ENCODE measurements around the gene PALD1.

PALD1 gene

GRCh38 chr10:70552586-70552985 lies 74.0 kb downstream of the PALD1 start:
- DNase-seq (ENCODE audit: low read depth in 2 of 3, low spot score in 1 of 3): no peak

DNA sequence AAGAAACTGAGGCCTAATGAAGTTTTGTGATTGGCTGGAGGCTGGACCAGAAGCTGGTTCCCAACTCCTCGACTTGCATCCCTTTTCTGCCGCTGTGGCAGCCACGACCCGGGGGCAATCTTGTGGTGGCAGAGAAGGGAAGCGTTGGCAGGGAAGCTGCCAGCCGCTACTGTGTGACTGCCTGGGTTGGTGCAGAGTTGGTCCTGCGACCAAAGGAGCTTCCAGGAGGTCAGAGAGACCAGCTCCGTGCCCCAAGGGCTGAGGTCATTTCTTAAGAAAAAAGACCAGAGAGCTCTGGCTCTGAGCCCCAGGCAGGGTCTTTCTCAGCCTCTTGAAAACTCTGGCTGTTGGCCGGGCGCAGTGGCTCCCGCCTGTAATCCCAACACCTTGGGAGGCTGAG lies 76.8 kb downstream of the PALD1 start:
- DNase-seq (ENCODE audit: low read depth in 2 of 3, low spot score in 1 of 3): no peak

GRCh38 chr10:70557086-70557845 lies 78.7 kb downstream of the PALD1 start:
- no peak for DNase-seq (ENCODE audit: low read depth in 2 of 3, low spot score in 1 of 3)

DNA sequence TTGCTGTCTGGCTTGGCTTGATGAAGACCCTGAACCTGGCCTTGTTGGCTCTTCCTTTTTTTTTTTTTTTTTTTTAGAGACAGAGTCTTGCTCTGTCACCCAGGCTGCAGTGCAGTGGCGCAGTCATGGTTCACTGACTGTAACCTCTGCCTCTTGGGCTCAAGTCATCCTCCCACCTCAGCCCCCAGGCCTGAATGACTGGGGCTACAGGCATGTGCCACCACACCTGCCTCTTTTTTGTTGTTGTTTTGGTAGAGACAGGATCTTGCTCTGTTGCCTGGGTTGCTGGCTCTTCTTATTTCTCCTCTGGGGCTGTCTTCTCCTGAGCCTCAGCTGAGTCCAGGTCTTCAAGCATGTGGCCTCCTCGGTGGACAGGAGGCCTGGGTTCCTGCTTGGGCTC lies 79.3 kb downstream of the PALD1 start:
- no peak for DNase-seq (ENCODE audit: low read depth in 2 of 3, low spot score in 1 of 3)

DNA sequence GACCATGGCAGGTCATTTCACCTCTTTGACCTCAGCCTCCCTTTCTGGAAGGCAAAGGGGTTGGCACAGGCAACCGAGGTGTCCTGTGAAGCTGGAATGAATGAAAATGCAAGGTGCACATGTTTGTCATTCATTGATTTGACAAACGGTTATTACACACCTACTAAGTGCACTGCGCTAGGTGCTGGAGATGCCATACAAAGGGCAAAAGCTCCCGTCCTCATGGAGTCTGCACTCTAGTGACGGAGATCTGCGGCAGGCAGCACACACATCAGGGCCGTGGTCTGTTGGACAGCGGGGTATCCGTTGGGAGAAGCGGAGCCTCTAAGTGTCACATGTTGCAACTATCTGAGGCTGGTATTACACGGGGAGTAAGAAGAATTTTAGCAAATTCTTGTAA lies 79.7 kb downstream of the PALD1 start:
- no peak for DNase-seq (ENCODE audit: low read depth in 2 of 3, low spot score in 1 of 3)

GRCh38 chr10:70558871-70559810 lies 80.6 kb downstream of the PALD1 start:
- peak; percentile 59 to 78 (median 62) for DNase-seq (ENCODE audit: low read depth in 2 of 3, low spot score in 1 of 3)

DNA sequence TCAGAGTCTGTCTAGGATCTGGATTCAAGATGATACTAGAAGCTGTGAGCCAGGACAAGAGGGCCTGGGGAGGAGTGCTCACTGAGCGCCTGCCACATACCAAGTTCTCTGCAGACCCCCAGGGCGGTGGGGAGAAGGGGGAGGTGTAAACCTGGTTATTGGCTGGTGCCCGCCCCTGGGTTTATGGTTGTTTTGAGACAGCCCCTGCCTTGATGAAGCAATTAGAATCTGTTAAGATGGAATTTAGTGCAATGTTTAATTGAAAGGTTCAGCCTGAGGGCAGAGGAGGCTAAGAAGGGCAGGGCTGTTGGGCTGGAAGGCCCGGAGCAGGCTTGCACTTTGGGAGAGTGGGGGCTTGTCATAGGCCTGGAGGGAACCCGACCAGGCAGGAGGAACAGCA lies 81.3 kb downstream of the PALD1 start:
- DNase-seq (ENCODE audit: low read depth in 2 of 3, low spot score in 1 of 3): no peak

DNA sequence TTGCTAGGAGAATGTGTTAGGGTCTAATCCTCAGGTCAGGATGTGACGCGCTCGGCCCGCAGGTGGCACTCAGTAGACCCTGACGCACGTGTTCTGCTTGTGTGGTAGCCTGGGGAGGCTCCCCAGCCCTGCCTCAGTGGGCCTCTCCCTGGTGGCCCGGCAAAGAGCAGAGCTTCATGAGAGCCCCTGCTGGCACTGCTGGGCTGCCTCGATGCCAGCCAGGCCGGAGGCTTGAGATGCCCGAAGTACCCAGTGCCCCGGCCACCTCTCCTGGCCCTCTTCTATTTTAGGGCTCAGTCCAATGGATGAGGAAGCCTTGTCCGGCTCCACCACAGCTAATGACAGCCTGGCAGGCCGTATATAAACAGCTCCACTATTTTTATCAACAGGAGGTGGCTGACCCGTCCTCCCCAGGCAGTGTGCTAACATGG lies 82.0 kb downstream of the PALD1 start:
- no peak for DNase-seq (ENCODE audit: low read depth in 2 of 3, low spot score in 1 of 3)

- DNase-seq (ENCODE audit: low read depth in 2 of 3, low spot score in 1 of 3): no peak
These were observed 82.5 kb downstream of the PALD1 start for GRCh38 chr10:70561070-70561469.

- no peak for DNase-seq (ENCODE audit: low read depth in 2 of 3, low spot score in 1 of 3)
These were observed 83.0 kb downstream of the PALD1 start for GRCh38 chr10:70561558-70561957.

GRCh38 chr10:70562036-70562755 lies 83.6 kb downstream of the PALD1 start:
- no peak for DNase-seq (ENCODE audit: low read depth in 2 of 3, low spot score in 1 of 3)

DNA sequence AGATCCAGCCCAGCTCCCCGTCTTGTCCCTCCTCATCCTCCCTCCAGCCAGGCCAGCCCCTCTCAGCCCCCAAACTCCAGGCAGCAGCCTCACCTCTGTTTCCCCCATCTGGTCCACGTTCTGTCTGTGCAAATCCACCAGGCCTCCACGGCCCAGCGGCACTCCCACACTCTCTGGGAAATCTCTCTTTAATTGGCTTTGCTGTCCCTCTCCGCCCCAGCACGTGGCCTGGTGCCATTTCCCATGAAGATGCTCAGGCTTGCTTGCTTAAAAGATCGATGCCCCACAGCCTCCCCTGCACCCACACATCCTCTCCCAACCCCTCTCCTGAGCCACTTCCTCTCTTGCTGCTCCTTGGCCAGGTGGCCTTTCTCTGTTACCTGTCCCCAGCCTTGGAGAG lies 84.7 kb downstream of the PALD1 start:
- DNase-seq (ENCODE audit: low read depth in 2 of 3, low spot score in 1 of 3): no peak

- DNase-seq (ENCODE audit: low read depth in 2 of 3, low spot score in 1 of 3): no peak
These were observed 85.7 kb downstream of the PALD1 start for GRCh38 chr10:70564113-70564725.

DNA sequence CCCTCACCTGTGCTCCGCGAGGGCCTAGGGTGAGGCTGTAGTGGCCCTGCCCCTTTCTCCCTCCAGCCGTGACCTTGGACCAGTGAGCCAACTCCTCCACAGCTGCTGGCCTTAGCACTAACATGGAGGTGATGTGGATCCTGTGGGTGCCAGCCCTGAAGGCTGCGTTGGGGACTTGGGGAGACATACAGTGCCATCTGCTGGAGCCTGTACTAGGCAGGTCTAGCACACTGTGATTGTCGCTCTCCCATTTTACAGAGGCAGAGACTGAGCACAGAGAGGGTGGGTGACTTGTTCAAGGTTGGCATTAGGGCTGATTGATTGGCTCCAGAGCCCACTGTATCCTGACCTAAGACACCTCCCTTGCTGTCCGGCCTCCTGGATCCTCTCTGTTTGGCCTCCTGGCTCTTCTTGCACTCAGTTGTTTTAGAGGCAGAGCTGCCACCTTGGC lies 86.4 kb downstream of the PALD1 start:
- DNase-seq (ENCODE audit: low read depth in 2 of 3, low spot score in 1 of 3): no peak

- DNase-seq (ENCODE audit: low read depth in 2 of 3, low spot score in 1 of 3): no peak
These were observed 87.3 kb downstream of the PALD1 start for GRCh38 chr10:70565556-70566514.

DNA sequence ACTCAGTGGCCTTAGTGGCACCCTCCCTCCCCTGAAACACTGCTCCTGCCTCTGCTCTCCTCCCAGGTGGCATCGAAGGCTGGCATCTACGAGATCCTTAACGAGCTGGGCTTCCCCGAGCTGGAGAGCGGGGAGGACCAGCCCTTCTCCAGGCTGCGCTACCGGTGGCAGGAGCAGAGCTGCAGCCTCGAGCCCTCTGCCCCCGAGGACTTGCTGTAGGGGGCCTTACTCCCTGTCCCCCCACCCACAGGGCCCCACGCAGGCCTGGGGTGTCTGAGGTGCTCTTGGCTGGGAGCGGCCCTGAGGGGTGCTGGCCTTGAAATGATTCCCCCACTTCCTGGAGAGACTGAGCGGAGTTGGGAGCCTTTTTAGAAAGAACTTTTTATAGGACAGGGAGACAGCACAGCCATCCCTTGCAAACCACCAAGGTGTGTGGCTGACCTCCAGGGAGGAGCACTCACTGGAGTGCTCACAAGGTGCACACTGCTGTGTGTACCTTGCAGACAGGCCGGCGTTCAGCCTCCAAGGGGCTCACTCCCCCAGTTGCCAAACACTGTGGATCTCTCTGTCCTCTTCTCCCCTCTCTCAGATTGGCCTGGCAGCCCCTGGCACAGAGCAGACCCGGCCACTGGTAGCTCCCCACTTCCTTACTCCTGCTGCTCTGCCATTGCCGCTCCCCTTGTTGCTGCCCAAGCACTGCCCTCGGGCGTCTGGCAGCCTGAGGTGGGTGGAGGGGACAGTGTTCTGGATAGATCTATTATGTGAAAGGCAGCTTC lies 88.1 kb downstream of the PALD1 start:
- no peak for DNase-seq (ENCODE audit: low read depth in 2 of 3, low spot score in 1 of 3)

DNA sequence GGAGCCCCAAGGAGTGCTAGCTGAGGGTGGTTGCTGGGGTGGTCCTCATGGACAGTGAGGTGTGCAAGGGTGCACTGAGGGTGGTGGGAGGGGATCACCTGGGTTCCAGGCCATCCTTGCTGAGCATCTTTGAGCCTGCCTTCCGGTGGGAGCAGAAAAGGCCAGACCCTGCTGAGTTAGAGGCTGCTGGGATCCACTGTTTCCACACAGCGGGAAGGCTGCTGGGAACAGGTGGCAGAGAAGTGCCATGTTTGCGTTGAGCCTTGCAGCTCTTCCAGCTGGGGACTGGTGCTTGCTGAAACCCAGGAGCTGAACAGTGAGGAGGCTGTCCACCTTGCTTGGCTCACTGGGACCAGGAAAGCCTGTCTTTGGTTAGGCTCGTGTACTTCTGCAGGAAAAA lies 89.0 kb downstream of the PALD1 start:
- DNase-seq (ENCODE audit: low read depth in 2 of 3, low spot score in 1 of 3): no peak

DNA sequence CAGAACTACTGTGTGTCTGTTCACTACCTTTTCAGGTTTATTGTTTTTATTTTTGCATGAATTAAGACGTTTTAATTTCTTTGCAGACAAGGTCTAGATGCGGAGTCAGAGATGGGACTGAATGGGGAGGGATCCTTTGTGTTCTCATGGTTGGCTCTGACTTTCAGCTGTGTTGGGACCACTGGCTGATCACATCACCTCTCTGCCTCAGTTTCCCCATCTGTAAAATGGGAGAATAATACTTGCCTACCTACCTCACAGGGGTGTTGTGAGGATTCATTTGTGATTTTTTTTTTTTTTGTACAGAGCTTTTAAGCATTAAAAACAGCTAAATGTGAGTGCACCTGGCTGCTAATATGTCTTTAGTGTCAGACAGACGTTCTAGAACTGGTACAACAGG lies 89.5 kb downstream of the PALD1 start:
- no peak for DNase-seq (ENCODE audit: low read depth in 2 of 3, low spot score in 1 of 3)

Data from stimulated activated CD4-positive, alpha-beta T cell treated with anti-CD3 and anti-CD28 coated beads, Interleukin-12 subunit alpha, Interleukin-12 subunit beta, amount 100 ng/mL, for 48 hours (primary cell).